GM08714 (cell line): ENCODE results near the gene ADRA1B.

ENCODE experiments used
- H3K4me3 ChIP-seq: fragments of 200-500 bp; sonication (Bioruptor generic); 2 replicates; pipeline ENCODE4 v1.5.1; 2014; ENCODE audit warnings: mild to moderate bottlenecking, low read length, inconsistent platforms
- ZNF274 ChIP-seq: IDR thresholded peaks from 2 replicates; pipeline ENCODE4 v1.6.1; 2012; ENCODE audit warnings: mild to moderate bottlenecking, low read depth, low read length

Gene ADRA1B

GRCh38 chr5:160020266-160020770 lies 104.0 kb downstream of the ADRA1B start:
- H3K4me3 ChIP-seq, result no peak overlapping the region
- TF ChIP-seq ZNF274, result no peak

DNA sequence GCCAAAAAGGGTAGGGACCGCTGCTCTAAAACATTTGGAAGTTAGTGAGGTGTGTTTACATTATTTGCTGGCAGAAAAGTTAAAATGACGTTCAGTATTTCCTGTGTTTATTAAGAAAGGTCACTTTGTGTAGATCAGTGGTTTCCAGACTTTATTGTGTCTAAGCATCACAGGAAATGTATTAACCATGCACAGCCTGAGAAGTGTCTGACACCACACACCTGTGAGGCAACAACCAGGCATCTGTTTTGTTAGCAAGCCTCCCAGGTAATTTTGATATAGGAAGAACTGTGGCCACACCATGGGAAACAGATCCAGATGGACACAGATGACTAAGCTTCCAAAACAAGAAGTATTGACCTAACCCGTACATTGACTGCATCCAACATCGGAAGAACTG lies 104.7 kb downstream of the ADRA1B start:
- TF ChIP-seq ZNF274, result no peak
- no peak overlapping the region for H3K4me3 ChIP-seq

GRCh38 chr5:160021831-160022446 lies 105.7 kb downstream of the ADRA1B start:
- no peak for TF ChIP-seq ZNF274
- H3K4me3 ChIP-seq, result no peak overlapping the region
